Heart left ventricle (tissue), 13 donors: ENCODE results near the gene HPS5.

Experiments
- CTCF ChIP-seq, 12 donors: fragments of 200-600 bp; sonication (generic) in 4 of 12; IDR thresholded peaks; one replicate each; pipeline versions ENCODE4 v1.5.0 to v1.8.0; 2018 to 2022; ENCODE audit warnings: antibody characterized with exemption in 12 of 12, mild to moderate bottlenecking in 5 of 12
- POLR2A ChIP-seq, 2 donors: fragments of 450-650 bp; IDR thresholded peaks; one replicate each; pipeline ENCODE4 v1.6.1; 2017; ENCODE audit warnings: antibody characterized with exemption in 2 of 2, mild to moderate bottlenecking in 2 of 2, moderate library complexity in 2 of 2
- donor health status: ischemic (EF 13 %, LVEDD 7.1; RV severe dilation, severe dysfunction).
- donor health status: DM: no; HTN: yes; CAD: no.
- donor health status: DM: no; HTN: no; CAD: no.
- donor health status: ischemic (EF 25% LVEDD 6.9; RV normal size, moderate dysfunction).
- donor health status: ischemic (EF 25% LVEDD 5.7; RV mildly dilated, moderate dysfunction).
- donor health status: ischemic (EF 35%, LVEDD 5.7; RV mildly dilated, moderate dysfunction).
- donor health status: nonischemic (EF 11% LVEDD 7.7; RV severe dilation, severe dysfunction).
- donor health status: DM: yes; HTN: yes; CAD: no.
- donor health status: PGD.
- donor health status: ischemic (EF 29% LVEDD 5.4; RV normal size, mild dysfunction).
- donor health status: nonischemic (EF 23%, LVEDD 6.1; RV moderate dilation, normal function).

- TF ChIP-seq CTCF (IDR thresholded peaks at IDR 0.05) (no peak), POLR2A (IDR thresholded peaks at IDR 0.05) (no peak)
Measured at GRCh38 chr11:18245396-18245795, 76.5 kb downstream of the HPS5 start.
